K562 (cell line): ENCODE data around the gene ITGAL. TPM values are rescaled to one million over a fixed set of nuclear protein-coding genes. Genes with fewer than 3 reads are reported as not detected.

Experiments used
- ATAC-seq: fragments of 200-7000 bp; cut with Tn5 transposase; 3 replicates; pipeline ENCODE4 v1.9.1; 2020; ENCODE audit warnings: moderate library complexity
- BruUV-seq: library from RNA; stranded (reverse); fragments of 400-500 nt; replicated peaks from 2 replicates; lab custom pipeline; 2021; lab: Mats Ljungman, UMichigan
- CTCF ChIA-PET: fragments of 300-600 bp; formaldehyde crosslinking; extraction: SDS; loops from one replicate; lab custom pipeline; 2021; ENCODE audit warnings: low intra/inter-chr PET ratio; lab: Yijun Ruan, JAX
- POLR2A ChIA-PET: fragments of 300-600, 350-650 bp; sonication (Branson Sonifier 250); formaldehyde crosslinking; extraction: SDS; loops from one replicate; lab custom pipeline; 2021; ENCODE audit warnings: antibody characterized with exemption, inconsistent platforms; lab: Yijun Ruan, JAX
- DNase-seq, 4 experiments: peaks; one replicate each; pipeline versions ENCODE4 v3.0.0 to v3.0.0-alpha.2; 2011 to 2018; ENCODE audit warnings: low spot score in 3 of 4, mixed read lengths in 3 of 4; ENCODE audit errors: extremely low read depth in 1 of 4
- FAIRE-seq: peaks from 2 replicates; lab custom pipeline; 2011; peaks lifted over from hg19 to GRCh38; lab: Jason Lieb, UNC
- H2AFZ ChIP-seq: 2 replicates; pipeline ENCODE4 v1.6.0; 2011; ENCODE audit warnings: low read depth, low read length, control low read depth, inconsistent platforms
- H3K27ac ChIP-seq: fragments of 200-600 bp; 3 replicates; pipeline ENCODE4 v1.8.0; 2011; ENCODE audit warnings: low read depth, mild to moderate bottlenecking, control low read depth, inconsistent platforms, low read length, moderate library complexity, mixed read lengths; ENCODE audit errors: extremely low read depth
- H3K27me3 ChIP-seq, 2 experiments: fragments of 300-600 bp in 1 of 2; 2 replicates in 1 of 2; 3 replicates in 1 of 2; pipeline versions ENCODE4 v1.6.0 to v1.8.0; 2011; ENCODE audit warnings: inconsistent platforms in 2 of 2, low read length in 2 of 2, mild to moderate bottlenecking in 1 of 2, mixed read lengths in 1 of 2, moderate library complexity in 1 of 2; ENCODE audit not compliant: control insufficient read depth in 2 of 2, insufficient read depth in 2 of 2
- H3K36me3 ChIP-seq: fragments of 300-600 bp; 3 replicates; pipeline ENCODE4 v1.8.0; 2011; ENCODE audit warnings: mild to moderate bottlenecking, low read length, inconsistent platforms; ENCODE audit not compliant: control insufficient read depth, insufficient read depth
- H3K4me1 ChIP-seq, 2 experiments: fragments of 200-600 bp in 1 of 2; replicated peaks in 1 of 2; 2 replicates in 1 of 2; 3 replicates in 1 of 2; pipeline versions ENCODE4 v1.5.1 to v1.8.0; 2011; ENCODE audit warnings: inconsistent platforms in 2 of 2, low read length in 2 of 2, mild to moderate bottlenecking in 1 of 2, mixed read lengths in 1 of 2, moderate library complexity in 1 of 2; ENCODE audit not compliant: control insufficient read depth in 2 of 2, insufficient read depth in 2 of 2
- H3K4me2 ChIP-seq: 2 replicates; pipeline ENCODE4 v1.6.1; 2011; ENCODE audit warnings: low read length, control low read depth, inconsistent platforms, mixed read lengths; ENCODE audit not compliant: insufficient read depth
- H3K4me3 ChIP-seq: fragments of 200-600 bp; sonication (generic), shearing (Covaris generic); 2 replicates; pipeline ENCODE4 v1.5.1; 2016; ENCODE audit warnings: control low read depth, inconsistent platforms
- H3K79me2 ChIP-seq: fragments of 200-600 bp; 3 replicates; pipeline ENCODE4 v1.8.0; 2011; ENCODE audit warnings: low read length, inconsistent platforms; ENCODE audit not compliant: control insufficient read depth, insufficient read depth
- H3K9ac ChIP-seq, 2 experiments: 2 replicates each; pipeline versions ENCODE4 v1.6.0 to v1.6.1; 2011; ENCODE audit warnings: low read depth in 2 of 2, low read length in 2 of 2, control low read depth in 1 of 2, inconsistent platforms in 1 of 2, mild to moderate bottlenecking in 1 of 2, mixed read lengths in 1 of 2; ENCODE audit not compliant: insufficient read depth in 1 of 2
- H3K9me1 ChIP-seq: one replicate; pipeline ENCODE4 v1.6.0; 2011; ENCODE audit warnings: inconsistent platforms, mild to moderate bottlenecking, low read length, moderate library complexity; ENCODE audit not compliant: control insufficient read depth, insufficient read depth
- H3K9me3 ChIP-seq: replicated peaks from 2 replicates; pipeline ENCODE4 v1.5.1; 2011; ENCODE audit warnings: low read depth, low read length, inconsistent platforms; ENCODE audit not compliant: control insufficient read depth, insufficient read depth
- H4K20me1 ChIP-seq: replicated peaks from 2 replicates; pipeline ENCODE4 v1.6.1; 2011; ENCODE audit warnings: low read length, inconsistent platforms, mixed read lengths; ENCODE audit not compliant: control insufficient read depth, insufficient read depth
- CBX3 ChIP-seq, 2 experiments: IDR thresholded peaks; 1 replicate in 1 of 2; 2 replicates in 1 of 2; pipeline ENCODE4 v1.6.1; 2012; ENCODE audit warnings: inconsistent platforms in 2 of 2, low read length in 2 of 2, borderline replicate concordance in 1 of 2, control low read depth in 1 of 2
- DACH1 ChIP-seq: fragments of 450-650 bp; IDR thresholded peaks from 2 replicates; pipeline ENCODE4 v1.6.1; 2018; ENCODE audit not compliant: partially characterized antibody
- EGR1 ChIP-seq: fragments of 450-650 bp; conservative IDR thresholded peaks from 2 replicates; pipeline ENCODE4 v1.6.1; 2017; ENCODE audit warnings: mild to moderate bottlenecking
- GABPB1 ChIP-seq: sonication (generic); formaldehyde crosslinking; IDR thresholded peaks from 2 replicates; pipeline ENCODE4 v1.8.0; 2022; ENCODE audit warnings: mild to moderate bottlenecking, missing genetic modification reagents
- HDAC3 ChIP-seq: fragments of 450-650 bp; IDR thresholded peaks from 2 replicates; pipeline ENCODE4 v1.6.1; 2018; ENCODE audit warnings: borderline replicate concordance, mild to moderate bottlenecking, moderate library complexity; ENCODE audit not compliant: partially characterized antibody
- RAD51 ChIP-seq: fragments of 450-650 bp; IDR thresholded peaks from 2 replicates; pipeline ENCODE4 v1.7.1; 2016; ENCODE audit warnings: low read depth, mild to moderate bottlenecking, borderline replicate concordance
- SMARCA4 ChIP-seq: fragments of 450-650 bp; IDR thresholded peaks from 2 replicates; pipeline ENCODE4 v1.6.1; 2016
- SREBF1 ChIP-seq: fragments of 150-350 bp; IDR thresholded peaks from 2 replicates; pipeline ENCODE4 v1.6.1; 2014; ENCODE audit warnings: antibody characterized with exemption, low read depth, low read length, borderline replicate concordance
- XRCC4 ChIP-seq: IDR thresholded peaks from one replicate; pipeline ENCODE4 v1.6.1; 2011; ENCODE audit not compliant: insufficient read depth, insufficient read length; ENCODE audit errors: extremely low read depth
- ZNF253 ChIP-seq: fragments of 250-450 bp; sonication (Bioruptor Pico); conservative IDR thresholded peaks from 2 replicates; pipeline ENCODE4 v1.6.1; 2021; ENCODE audit warnings: mild to moderate bottlenecking
- WGBS: fragments of 100-300 bp; shearing (Covaris generic); methylation state at CpG from one replicate; pipeline ENCODE4 v1.1.6; 2016; ENCODE audit warnings: low coverage, mixed read lengths; ENCODE audit not compliant: insufficient coverage; ENCODE audit errors: missing lambda C conversion rate; 5-methylcytosine and 5-hydroxymethylcytosine counted together
- in situ Hi-C: fragments of 300-500 bp; cut with MboI; formaldehyde crosslinking; loops from 4 replicates; pipeline ENCODE4 v1.15.0; 2018; ENCODE audit warnings: inconsistent platforms, mixed read lengths
- intact Hi-C: fragments of 100-400 bp; cut with micrococcal nuclease; formaldehyde crosslinking; loops from 2 replicates; pipeline ENCODE4 v1.14.2; 2022
- polyA plus RNA-seq, 8 experiments: library from polyadenylated mRNA; depleted of rRNA in 4 of 8; stranded (reverse) in 5 of 8; unstranded in 3 of 8; fragments of >200 nt; fragmentation: Nextera tagmentation in 2 of 8; fragmentation: Illumina TruSeq in 1 of 8; extraction: Ambion mirVana in 2 of 8; extraction: Trizol in 1 of 8; gene quantifications; 2 replicates each; pipeline versions ENCODE4 v1.2.1 to v1.2.3, GENCODE V29; 2011 to 2014; ENCODE audit warnings: inconsistent platforms in 1 of 8, missing spikeins in 1 of 8
- total RNA-seq, 7 experiments: library from RNA; depleted of rRNA in 6 of 7; stranded (reverse); fragments of >200 nt in 6 of 7; fragmentation: Illumina TruSeq in 2 of 7; extraction: Trizol in 2 of 7; gene quantifications; 2 replicates each; pipeline versions ENCODE4 v1.2.1 to v1.2.3, GENCODE V29; 2011 to 2021; ENCODE audit warnings: low replicate concordance in 1 of 7

ITGAL gene
- total and polyA plus RNA-seq, 9 of the 15 experiments (the other 6 are each of a cell fraction or from before 2014, with no cell fraction given) = 0.01 to 0.53 TPM; not detected in 7

GRCh38 chr16:30474684-30475083 is 2.1 kb downstream of the ITGAL start:
- Histone ChIP-seq H3K27ac (no peak overlapping the region), H3K27me3 (no peaks in the 10 kb centered on the region), H3K4me1 (peaks cover 0 to 15% of the 10 kb centered on the region in 2 experiments; a peak in 1 of 5 replicates), H3K9me3 (no peaks in the 10 kb centered on the region), H4K20me1 (no peaks in the 10 kb centered on the region), H3K9ac (no peak overlapping the region), H3K79me2 (no peaks in the 10 kb centered on the region), H3K4me3 (no peak overlapping the region), H2AFZ (no peak overlapping the region), H3K9me1 (no peaks in the 10 kb centered on the region), H3K4me2 (no peak overlapping the region), H3K36me3 (no peaks in the 10 kb centered on the region)
- intact Hi-C loops = no loop called here
- in situ Hi-C loops = no loop called here
- DNase-seq (no peak), FAIRE-seq (no peak), ATAC-seq (no peak)
- 43% methylated on average over 4 of the region's 7 CpGs for WGBS
- ChIA-PET POLR2A (interaction anchor here (1.1 kb wide), 1 partner anchor 20 kb away, joined by 3 read pairs; no protein-coding TSS in a partner anchor), CTCF (no interaction called here)
- TF ChIP-seq RAD51 (no peak), SMARCA4 (no peak), DACH1 (no peak), GABPB1 (CRISPR knock-in tag) (no peak), CBX3 (IDR thresholded peaks at IDR 0.05; ENCODE audit: borderline replicate concordance in 1 of 2, low read length in 2 of 2) (no peak), HDAC3 (no peak), XRCC4 (no peak), EGR1 (no peak), SREBF1 (no peak), ZNF253 (CRISPR knock-in tag) (no peak)
- no TSS peak for BruUV-seq
